Epidermal melanocyte (primary cell): ENCODE measurements around the gene CCDC92B.

Experiments
- DNase-seq: peaks from one replicate; pipeline ENCODE4 v3.0.0; 2011; ENCODE audit warnings: low spot score; ENCODE audit not compliant: insufficient read length

The CCDC92B gene

DNA sequence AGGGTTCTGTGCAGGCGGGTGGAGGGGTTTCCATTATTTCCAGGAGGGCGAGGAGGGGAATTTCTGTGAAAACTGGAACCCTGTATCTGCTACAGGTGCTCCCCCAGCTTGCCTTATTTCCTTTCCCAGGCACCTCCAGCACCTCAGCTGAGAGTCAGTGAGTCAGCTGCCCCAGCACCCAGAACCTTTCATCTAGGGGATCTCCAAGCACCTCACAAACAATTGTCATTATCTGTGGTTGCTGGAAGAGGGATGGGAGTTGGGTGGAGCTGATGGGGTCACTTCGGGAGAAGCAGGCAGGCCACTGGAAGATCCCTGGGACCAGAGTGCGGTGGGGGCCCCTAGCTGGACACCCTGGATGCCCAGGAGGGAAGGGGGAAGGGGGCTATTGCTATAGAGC, 27.8 kb downstream of the CCDC92B start:
- no peak for DNase-seq

DNA sequence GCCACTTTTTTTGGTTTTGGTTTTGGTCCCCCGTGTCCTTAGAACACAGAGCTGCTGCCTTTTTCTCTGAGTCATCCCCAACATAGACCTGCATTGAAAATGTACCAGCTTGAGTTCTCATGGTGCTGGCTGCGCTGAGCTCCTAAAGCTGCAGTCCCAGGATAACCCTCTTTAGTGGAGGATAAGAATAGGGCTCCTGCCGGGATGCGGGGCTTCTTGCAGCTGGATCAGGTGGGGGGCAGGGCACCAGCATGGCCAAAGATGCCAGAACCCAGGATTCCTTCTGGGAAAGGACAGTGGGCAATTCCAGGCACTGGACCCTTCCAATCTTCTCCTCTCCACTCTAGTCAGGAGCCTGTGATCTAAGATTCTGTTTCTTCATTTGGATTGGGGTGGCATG, 29.6 kb downstream of the CCDC92B start:
- no peak for DNase-seq

DNA sequence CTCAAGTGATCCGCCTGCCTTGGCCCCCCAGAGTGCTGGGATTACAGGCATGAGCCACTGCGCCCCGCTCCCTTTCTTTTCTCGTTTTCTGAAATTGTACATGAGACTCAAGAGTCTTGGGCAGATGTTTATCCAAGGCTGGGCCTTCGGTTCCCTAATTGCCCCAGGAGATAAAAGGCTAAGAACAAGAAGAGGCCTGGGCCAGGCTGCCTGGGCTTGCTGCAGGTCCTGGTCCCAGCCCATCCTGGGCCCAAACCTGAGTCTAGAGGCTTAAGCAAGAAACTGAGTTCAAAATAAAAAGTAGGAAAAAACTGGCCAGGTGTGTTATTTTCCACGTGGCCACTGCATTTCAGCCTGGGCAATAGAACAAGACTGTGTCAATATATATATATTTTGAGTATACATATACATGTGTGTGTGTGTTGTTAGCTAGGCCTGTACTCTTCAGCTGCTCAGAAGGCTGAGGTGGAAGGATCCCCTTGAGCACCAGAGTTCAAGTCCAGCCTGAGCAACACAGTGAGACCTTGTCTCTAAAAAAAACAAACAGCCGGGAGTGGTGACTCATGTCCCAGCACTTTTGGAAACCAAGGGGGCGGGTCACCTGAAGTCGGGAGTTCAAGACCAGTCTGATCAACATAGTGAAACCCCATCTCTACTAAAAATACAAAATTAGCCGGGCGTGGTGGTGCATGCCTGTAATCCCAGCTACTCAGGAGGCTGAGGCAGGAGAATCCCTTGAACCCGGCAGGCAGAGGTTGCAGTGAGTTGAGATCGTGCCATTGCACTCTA, 31.1 kb downstream of the CCDC92B start:
- no peak for DNase-seq

GRCh38 chr17:2716649-2717048, 32.8 kb downstream of the CCDC92B start:
- DNase-seq, result no peak

GRCh38 chr17:2713881-2714280, 35.6 kb downstream of the CCDC92B start:
- no peak for DNase-seq

DNA sequence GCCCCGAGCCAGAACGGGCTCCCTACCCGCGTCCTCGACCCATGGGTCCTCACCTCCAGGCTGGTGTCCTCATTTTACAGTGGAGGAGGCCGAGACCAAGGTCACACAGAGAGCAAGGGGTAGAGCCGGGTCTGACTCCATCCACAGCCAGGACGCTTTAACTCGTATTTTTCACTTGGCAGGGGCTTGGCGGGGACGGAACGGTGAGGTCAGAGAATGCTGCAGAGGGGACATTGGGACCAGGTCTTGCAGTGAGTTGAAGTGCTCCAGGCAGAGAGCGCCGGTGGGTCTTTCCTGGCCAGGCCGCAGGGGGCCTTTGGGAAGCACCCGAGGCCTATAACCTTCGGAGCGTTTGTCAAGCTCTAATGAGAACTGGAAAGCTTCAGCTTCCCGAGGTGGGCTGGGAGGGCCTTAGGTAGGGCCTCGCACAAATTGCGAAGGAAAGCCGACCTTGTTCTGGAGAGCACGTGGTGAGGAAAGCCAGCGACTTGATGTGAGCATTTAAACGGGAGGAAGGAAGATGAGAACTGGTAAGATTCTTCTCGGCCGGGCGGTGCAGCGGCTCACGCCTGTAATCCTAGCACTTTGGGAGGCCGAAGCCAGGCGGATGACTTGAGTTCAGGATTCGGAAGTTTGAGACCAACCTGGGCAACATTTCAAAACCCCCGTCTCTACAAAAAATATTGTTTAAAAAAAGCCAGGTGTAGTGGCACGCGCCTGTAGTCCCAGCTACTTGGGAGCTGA, 37.0 kb downstream of the CCDC92B start:
- DNase-seq, result no peak

- DNase-seq, result peak; percentile 99
These were observed 37.7 kb downstream of the CCDC92B start, which contains the start of gene CLUH for GRCh38 chr17:2711608-2712299. TSS of gene CLUH (minus strand) at chr17:2711764. CDS start at chr17:2711661, 103 bp downstream.

GRCh38 chr17:2710803-2711607, 38.4 kb downstream of the CCDC92B start:
- no peak for DNase-seq

DNA sequence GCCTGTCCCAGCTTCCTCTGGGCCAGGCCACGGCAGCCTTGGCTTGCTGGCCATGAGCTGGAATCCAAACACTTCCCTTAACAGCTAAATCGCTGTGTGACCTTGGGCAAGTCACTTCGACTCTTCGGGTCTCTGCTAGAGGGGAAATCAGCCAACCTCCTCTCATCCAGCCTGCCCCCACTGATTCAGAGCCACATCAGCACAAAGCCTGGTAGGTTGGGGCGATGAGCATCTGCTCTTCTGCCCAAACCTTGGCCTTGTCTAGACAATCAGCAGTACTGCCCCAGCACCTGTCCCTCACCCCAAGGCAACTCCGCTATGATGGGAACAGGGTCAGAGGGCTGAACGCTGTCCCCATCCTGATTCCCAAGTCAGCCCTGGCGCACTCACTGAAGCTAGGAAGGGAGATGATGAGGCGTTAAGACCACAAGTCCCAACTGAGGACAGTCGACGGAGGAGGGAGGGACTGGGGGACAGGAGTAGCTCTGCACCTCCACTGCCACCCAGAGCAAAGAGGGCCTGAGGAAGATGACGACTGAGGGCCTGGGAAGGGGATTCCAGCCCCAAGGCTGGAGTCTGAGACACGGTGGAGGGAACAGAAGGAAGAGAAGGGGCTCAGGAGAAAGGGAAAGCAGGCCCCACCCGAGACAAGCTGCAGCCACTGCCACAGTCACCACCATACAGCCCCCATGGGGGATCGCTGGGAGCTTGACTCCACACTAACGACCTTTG, 39.2 kb downstream of the CCDC92B start:
- DNase-seq, result no peak

- no peak for DNase-seq
These were observed 40.2 kb downstream of the CCDC92B start for GRCh38 chr17:2709183-2709661.

GRCh38 chr17:2708585-2709182, 40.8 kb downstream of the CCDC92B start:
- DNase-seq, result no peak

DNA sequence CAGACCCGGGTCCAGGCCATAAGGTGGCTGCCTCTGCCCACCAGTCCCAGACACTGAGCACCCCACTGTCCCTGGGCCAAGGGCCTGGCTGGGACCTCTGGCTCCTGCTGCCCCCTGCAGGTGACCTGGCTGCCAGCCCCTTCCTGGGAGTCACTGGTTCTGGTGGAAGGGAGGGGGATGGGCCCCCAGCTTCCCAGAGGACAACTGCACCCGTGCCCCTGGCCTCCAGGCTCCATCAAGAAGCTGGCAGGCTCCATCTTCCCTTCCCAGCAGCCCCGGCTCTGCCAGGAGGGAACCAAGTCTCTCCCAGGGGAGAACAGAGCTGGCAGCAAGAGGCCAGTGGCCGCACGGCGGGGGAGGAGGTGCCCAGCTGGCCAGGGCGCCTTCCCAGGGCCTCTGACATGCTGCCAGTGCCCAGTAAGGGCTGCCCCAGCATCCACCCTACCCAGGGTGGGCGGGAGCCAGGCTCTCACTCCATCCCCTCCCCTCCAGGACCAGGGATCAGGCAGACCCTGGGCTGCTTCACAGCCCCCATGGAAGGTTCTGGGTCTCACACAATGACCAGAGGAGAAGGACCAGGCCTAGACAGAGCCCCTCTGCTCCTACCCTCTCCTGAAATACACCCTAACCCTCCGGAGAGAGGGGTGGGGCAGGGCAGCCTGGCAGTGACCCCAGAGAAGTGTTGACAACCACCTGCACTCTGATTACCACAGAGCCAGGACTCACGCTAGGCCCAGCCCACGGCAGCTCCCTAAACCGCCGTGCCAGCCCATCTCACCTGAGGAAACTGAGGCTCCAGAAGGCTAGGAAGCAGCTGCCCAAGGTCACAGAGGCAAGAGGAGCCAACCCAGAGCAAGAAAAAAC, 41.5 kb downstream of the CCDC92B start:
- no peak for DNase-seq

- no peak for DNase-seq
These were observed 42.4 kb downstream of the CCDC92B start for GRCh38 chr17:2706911-2707510.

DNA sequence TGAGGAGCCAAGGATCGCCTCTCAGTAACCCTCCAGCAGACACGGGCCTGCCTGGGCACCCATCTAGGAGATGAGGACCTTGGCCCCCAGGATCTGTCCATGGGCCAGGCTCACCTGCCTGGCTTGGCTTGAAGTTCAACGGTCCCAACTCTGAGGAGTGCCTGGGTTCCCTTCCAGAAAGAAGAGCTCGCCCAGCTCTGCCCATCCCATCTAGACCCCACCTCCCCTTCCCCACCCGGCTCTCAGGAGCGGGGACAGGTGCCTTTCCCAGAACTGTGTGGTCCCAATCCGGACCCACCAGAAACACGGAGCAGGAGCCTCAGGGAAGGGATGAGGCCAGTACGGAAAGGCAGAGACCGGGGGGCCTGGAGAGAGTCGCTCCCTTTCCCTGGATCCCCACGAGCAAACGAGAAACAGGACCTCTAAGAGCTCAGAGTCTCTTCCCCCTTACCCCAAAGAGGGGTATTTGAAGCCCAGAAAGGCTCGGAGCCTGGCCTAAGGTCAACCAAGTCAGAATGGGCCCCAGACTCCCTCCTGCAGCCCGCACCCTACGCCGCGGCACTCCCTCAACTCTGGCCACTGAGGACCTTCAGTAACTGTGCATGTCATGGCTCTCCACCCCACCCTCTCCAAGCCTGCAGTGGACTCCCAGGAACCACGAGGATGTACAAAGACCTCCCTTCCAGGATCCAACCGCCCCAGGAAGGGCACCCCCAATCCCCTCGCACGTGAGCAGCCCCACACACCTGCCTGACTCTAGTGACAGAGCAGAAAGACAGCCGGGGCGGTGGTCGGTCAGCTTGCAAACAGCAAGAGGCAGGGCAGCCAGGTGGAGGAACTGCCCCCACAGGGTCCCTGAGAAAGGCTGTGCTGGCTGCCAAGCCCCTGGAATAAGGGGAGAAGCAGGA, 43.3 kb downstream of the CCDC92B start:
- DNase-seq, result no peak

DNA sequence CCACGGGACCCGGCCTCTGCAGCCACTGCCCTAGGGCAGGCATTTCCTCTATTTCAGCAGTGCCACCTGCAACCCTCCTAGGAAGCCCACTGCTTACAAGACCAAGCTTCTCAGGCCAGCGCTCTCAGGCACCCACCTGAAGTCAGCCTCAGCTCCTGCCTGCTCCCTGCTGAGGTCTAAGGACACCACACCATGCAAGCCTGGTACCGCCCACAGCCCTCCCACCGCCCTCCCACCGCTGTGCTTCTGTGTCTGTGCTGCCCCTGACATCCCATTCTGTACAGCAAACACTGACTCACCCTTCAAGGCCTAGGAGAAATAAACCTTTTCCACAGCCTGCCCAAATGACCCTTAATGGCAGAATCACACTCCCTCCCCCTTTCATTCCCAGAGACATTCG, 44.2 kb downstream of the CCDC92B start:
- no peak for DNase-seq

- peak; percentile 13 for DNase-seq
These were observed 44.6 kb downstream of the CCDC92B start for GRCh38 chr17:2704890-2705248.

DNA sequence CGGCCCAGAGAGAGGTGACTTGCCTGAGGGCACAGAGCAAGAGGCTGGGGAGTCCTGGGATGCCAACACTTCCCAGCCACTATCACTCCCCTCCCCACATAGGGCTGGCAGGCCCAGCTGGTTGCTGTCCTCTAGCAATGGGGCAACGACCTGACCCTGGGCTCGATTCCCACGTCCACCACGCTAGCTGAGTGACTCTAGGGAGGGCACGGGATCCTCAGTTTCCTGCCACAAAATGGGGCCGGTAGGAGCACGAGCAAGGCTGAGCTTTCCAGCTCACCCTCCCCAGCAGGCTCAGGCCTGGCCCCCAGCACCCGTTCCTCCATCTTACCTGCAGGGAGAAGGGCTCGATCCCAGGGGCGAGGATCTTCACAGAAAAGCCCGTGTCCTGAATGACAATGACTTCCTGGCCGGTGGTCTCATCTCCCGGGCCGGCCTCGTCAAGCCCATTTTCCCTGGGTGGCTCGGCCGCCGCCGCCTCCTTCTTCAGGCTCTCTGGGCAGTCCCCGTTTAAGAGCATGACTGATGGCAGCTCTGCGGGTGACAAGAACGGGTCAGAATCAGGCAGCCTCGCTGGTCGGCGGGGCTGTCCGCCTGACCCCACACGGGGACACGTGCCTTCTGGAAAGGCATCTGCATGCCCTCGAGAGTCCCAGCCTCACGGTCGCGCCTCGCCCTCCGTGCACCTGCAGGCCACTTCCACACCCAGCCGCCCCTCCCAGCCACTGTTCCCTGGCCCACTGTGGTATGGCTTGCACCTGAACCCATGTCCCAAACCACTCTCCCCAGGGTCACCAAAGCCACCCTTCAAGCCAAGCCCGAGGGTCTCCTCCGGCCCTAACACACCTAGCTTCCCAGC, 45.2 kb downstream of the CCDC92B start:
- peak; percentile 9 for DNase-seq
